Measurements from ENCODE around the gene EXOSC9. TPM values are rescaled to one million over a fixed set of nuclear protein-coding genes. Genes with fewer than 3 reads are reported as not detected.
"Not testable (repeated sequence)": the region's sequence is repeated elsewhere in the genome, so short reads cannot be mapped to it uniquely, and the experiment has no call there.

EXOSC9 gene
- polyA plus RNA-seq (2013, experiment 1 of 2) = 16.7 TPM
- 17.1 TPM for polyA plus RNA-seq (2013, experiment 2 of 2)

DNA sequence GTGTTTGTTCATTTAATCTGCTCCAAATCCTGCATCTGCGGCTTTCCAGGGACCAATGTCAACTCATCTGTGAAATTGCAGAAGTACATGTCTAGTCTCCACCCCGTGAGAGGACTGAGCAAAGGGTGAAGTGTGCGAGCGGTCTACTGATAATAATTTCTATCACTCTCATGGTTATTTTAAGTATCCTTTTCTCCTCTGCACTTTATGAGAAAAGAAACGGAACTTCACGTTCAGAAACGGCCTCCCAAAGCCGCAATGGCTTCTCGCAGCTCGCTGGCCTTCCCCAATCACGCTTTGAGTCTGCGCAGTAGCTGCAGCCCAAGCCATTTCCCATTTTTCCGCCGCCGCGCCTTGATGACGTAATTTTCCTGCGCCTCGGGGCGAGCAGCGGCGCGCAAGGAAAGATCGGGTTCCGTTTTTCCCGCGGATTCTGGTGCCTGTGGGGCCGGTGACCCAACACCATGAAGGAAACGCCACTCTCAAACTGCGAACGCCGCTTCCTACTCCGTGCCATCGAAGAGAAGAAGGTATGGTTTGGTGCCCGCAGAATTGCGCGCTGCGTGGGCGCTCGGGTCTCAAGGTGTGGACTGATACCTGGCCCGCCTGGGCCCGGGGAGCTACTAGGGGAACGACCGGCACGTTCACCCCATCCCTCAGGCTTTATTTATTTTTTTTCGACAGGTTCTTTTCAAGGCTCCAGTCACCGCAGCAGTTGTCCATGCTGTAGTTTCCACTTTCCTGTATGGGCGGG lies at the start of gene EXOSC9:
Gene EXOSC9 (plus strand): TSS at position 363 of the 754 bp plus-strand sequence. CDS start 102 bp downstream, at position 465.
- no peak within 1 kb of the TSS for H2BK5ac ChIP-seq (ENCODE audit: low read depth, low read length, poor library complexity, severe bottlenecking)
- peak within 1 kb of the TSS; percentile 81 to 89 for H3K18ac ChIP-seq (ENCODE audit: low read depth in 1 of 2, low read length in 2 of 2)
- H3K36me3 ChIP-seq (ENCODE audit: control insufficient read depth in 1 of 2, insufficient read depth in 2 of 2, low read depth in 1 of 2, low read length in 2 of 2) = peaks cover 13 to 32% of the 10 kb centered on the region in 2 experiments
- H3K23ac ChIP-seq (ENCODE audit: low read length in 2 of 2) = no peak within 1 kb of the TSS
- H3K4me3 ChIP-seq (ENCODE audit: insufficient read depth in 1 of 2, low read depth in 1 of 2, low read length in 2 of 2) = peak within 1 kb of the TSS; percentile 84 to 94
- peak within 1 kb of the TSS; percentile 98 for H3K4me2 ChIP-seq (ENCODE audit: low read length, poor library complexity, severe bottlenecking)
- H4K8ac ChIP-seq (ENCODE audit: low read length) = peak within 1 kb of the TSS; percentile 99
- H2BK15ac ChIP-seq (ENCODE audit: low read depth, poor library complexity, severe bottlenecking) = no peak within 1 kb of the TSS
- H3K27me3 ChIP-seq (ENCODE audit: control insufficient read depth in 1 of 2, insufficient read depth in 1 of 2, low read length in 2 of 2) = no peaks in the 10 kb centered on the region
- H2AK5ac ChIP-seq (ENCODE audit: low read length, severe bottlenecking) = peak within 1 kb of the TSS; percentile 63
- DNase-seq = peak; percentile 93
- no peaks in the 10 kb centered on the region for H3K4me1 ChIP-seq (ENCODE audit: control insufficient read depth, insufficient read depth, low read depth, low read length)
- H3K9me3 ChIP-seq (ENCODE audit: control insufficient read depth, low read length) = no peaks in the 10 kb centered on the region
- H3K9ac ChIP-seq (ENCODE audit: low read length) = peak within 1 kb of the TSS; percentile 97
- no peak within 1 kb of the TSS for H2BK120ac ChIP-seq (ENCODE audit: low read depth, low read length)
- peaks cover 22% of the 10 kb centered on the region for H3K79me1 ChIP-seq (replicated peaks; ENCODE audit: low read length, poor library complexity, severe bottlenecking)
- 2% methylated on average over 45 of the region's 48 CpGs for WGBS
- H4K91ac ChIP-seq (ENCODE audit: low read length) = peak within 1 kb of the TSS; percentile 89
- peak within 1 kb of the TSS; percentile 71 for H3K27ac ChIP-seq (ENCODE audit: low read length, poor library complexity, severe bottlenecking)
- peak within 1 kb of the TSS; percentile 33 for H2AFZ ChIP-seq (ENCODE audit: low read depth, low read length)
- no peak within 1 kb of the TSS for H3K14ac ChIP-seq (ENCODE audit: low read length in 2 of 2)
- H3K4ac ChIP-seq (ENCODE audit: low read depth in 1 of 2, low read length in 2 of 2) = peak within 1 kb of the TSS; percentile 8 to 59
- no peak within 1 kb of the TSS for H2BK12ac ChIP-seq (ENCODE audit: low read length in 2 of 2)

GRCh38 chr4:121752142-121752541 lies 49.0 kb upstream of the EXOSC9 start:
- H2BK5ac ChIP-seq (ENCODE audit: low read depth, low read length, poor library complexity, severe bottlenecking); H2AK5ac ChIP-seq (ENCODE audit: low read length, severe bottlenecking); H2BK12ac ChIP-seq (ENCODE audit: low read length in 2 of 2); H2BK15ac ChIP-seq (ENCODE audit: low read depth, poor library complexity, severe bottlenecking); H2AFZ ChIP-seq (ENCODE audit: low read depth, low read length); H4K8ac ChIP-seq (ENCODE audit: low read length); H3K27ac ChIP-seq (ENCODE audit: low read length, poor library complexity, severe bottlenecking); H3K9me3 ChIP-seq (ENCODE audit: control insufficient read depth, low read length); H4K91ac ChIP-seq (ENCODE audit: low read length); H3K27me3 ChIP-seq (ENCODE audit: control insufficient read depth in 1 of 2, insufficient read depth in 1 of 2, low read length in 2 of 2); H3K23ac ChIP-seq (ENCODE audit: low read length in 2 of 2); H3K9ac ChIP-seq (ENCODE audit: low read length); H3K14ac ChIP-seq (ENCODE audit: low read length in 2 of 2); H3K4ac ChIP-seq (ENCODE audit: low read depth in 1 of 2, low read length in 2 of 2); H3K4me2 ChIP-seq (ENCODE audit: low read length, poor library complexity, severe bottlenecking); H3K4me3 ChIP-seq (ENCODE audit: insufficient read depth in 1 of 2, low read depth in 1 of 2, low read length in 2 of 2); H3K79me1 ChIP-seq (replicated peaks; ENCODE audit: low read length, poor library complexity, severe bottlenecking); H3K36me3 ChIP-seq (ENCODE audit: control insufficient read depth in 1 of 2, insufficient read depth in 2 of 2, low read depth in 1 of 2, low read length in 2 of 2); H3K18ac ChIP-seq (ENCODE audit: low read depth in 1 of 2, low read length in 2 of 2); H2BK120ac ChIP-seq (ENCODE audit: low read depth, low read length); H3K4me1 ChIP-seq (ENCODE audit: control insufficient read depth, insufficient read depth, low read depth, low read length): not testable (repeated sequence)
- 59% methylated on average over 1 of the region's 1 CpG for WGBS
- DNase-seq = peak; percentile 49

DNA sequence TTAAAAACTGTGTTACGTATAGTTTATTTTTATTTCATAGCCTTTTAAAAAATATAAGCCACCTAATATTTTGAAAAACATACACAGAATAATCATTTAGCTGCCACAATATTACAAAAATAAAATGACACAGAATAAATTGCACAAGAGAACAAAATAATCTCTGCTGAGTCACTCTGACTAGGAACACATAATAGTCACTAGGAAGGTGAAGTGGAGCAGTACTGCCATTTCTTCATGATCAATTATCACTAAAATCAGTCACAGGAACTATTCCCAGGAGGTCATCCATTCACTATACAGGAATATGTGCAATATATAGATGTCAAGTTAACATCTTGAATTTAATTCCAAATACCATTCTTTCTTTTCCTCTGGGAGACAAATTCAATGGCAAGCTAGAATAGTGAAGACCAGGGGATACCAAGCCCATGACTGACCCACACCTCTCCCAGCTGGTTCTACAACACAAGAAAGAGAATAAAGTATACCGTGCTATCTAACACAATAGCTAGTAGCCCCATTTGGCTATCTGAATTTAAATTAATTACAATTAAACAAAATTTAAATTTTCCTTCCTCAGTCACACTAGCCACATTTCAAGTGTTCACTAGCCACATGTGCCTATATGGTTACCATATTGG lies 42.1 kb upstream of the EXOSC9 start:
- Histone ChIP-seq H3K36me3 (ENCODE audit: control insufficient read depth in 1 of 2, insufficient read depth in 2 of 2, low read depth in 1 of 2, low read length in 2 of 2) (no peaks in the 10 kb centered on the region), H2BK5ac (ENCODE audit: low read depth, low read length, poor library complexity, severe bottlenecking) (no peak overlapping the region), H4K8ac (ENCODE audit: low read length) (no peak overlapping the region), H3K4me1 (ENCODE audit: control insufficient read depth, insufficient read depth, low read depth, low read length) (no peaks in the 10 kb centered on the region), H2BK15ac (ENCODE audit: low read depth, poor library complexity, severe bottlenecking) (no peak overlapping the region), H4K91ac (ENCODE audit: low read length) (no peak overlapping the region), H3K4me3 (ENCODE audit: insufficient read depth in 1 of 2, low read depth in 1 of 2, low read length in 2 of 2) (no peak overlapping the region), H3K27me3 (ENCODE audit: control insufficient read depth in 1 of 2, insufficient read depth in 1 of 2, low read length in 2 of 2) (peaks cover 2 to 6% of the 10 kb centered on the region in 2 experiments), H2AFZ (ENCODE audit: low read depth, low read length) (no peak overlapping the region), H3K9me3 (ENCODE audit: control insufficient read depth, low read length) (no peaks in the 10 kb centered on the region), H3K4ac (ENCODE audit: low read depth in 1 of 2, low read length in 2 of 2) (no peak overlapping the region), H3K9ac (ENCODE audit: low read length) (no peak overlapping the region), H2AK5ac (ENCODE audit: low read length, severe bottlenecking) (no peak overlapping the region), H3K27ac (ENCODE audit: low read length, poor library complexity, severe bottlenecking) (no peak overlapping the region), H3K14ac (ENCODE audit: low read length in 2 of 2) (no peak overlapping the region), H2BK120ac (ENCODE audit: low read depth, low read length) (no peak overlapping the region), H3K79me1 (replicated peaks; ENCODE audit: low read length, poor library complexity, severe bottlenecking) (no peaks in the 10 kb centered on the region), H3K4me2 (ENCODE audit: low read length, poor library complexity, severe bottlenecking) (no peak overlapping the region), H3K23ac (ENCODE audit: low read length in 2 of 2) (no peak overlapping the region), H3K18ac (ENCODE audit: low read depth in 1 of 2, low read length in 2 of 2) (no peak overlapping the region), H2BK12ac (ENCODE audit: low read length in 2 of 2) (no peak overlapping the region)
- peak; percentile 12 for DNase-seq
- 100% methylated on average over 1 of the region's 2 CpGs for WGBS

DNA sequence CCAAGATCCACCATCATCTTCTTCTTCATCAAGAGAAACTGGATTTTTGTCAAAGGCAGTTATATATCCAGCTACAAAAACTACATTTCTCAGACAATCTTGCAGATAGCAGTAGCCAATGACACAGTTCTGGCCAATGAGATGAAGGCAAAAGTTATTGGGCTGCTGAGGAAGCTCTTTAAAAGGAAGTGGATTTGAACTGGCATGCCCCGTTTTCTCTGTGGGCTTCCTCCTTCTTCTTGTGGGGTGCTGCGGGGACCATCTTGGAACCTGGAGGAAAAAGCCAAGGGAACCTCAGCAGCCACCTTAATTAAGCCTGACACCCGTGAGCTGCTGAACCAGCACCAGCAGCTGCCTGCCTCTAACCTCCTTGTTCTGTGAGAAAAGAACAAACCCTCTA lies 40.9 kb upstream of the EXOSC9 start:
- WGBS = 55% methylated on average over 3 of the region's 3 CpGs
- H3K9ac ChIP-seq (ENCODE audit: low read length) = no peak overlapping the region
- H3K23ac ChIP-seq (ENCODE audit: low read length in 2 of 2) = no peak overlapping the region
- no peak overlapping the region for H2BK5ac ChIP-seq (ENCODE audit: low read depth, low read length, poor library complexity, severe bottlenecking)
- H3K14ac ChIP-seq (ENCODE audit: low read length in 2 of 2) = no peak overlapping the region
- H4K8ac ChIP-seq (ENCODE audit: low read length) = no peak overlapping the region
- no peak overlapping the region for H2BK15ac ChIP-seq (ENCODE audit: low read depth, poor library complexity, severe bottlenecking)
- no peak overlapping the region for H3K4me2 ChIP-seq (ENCODE audit: low read length, poor library complexity, severe bottlenecking)
- H2AFZ ChIP-seq (ENCODE audit: low read depth, low read length) = no peak overlapping the region
- no peak overlapping the region for H3K4me3 ChIP-seq (ENCODE audit: insufficient read depth in 1 of 2, low read depth in 1 of 2, low read length in 2 of 2)
- no peak overlapping the region for H2BK120ac ChIP-seq (ENCODE audit: low read depth, low read length)
- H3K18ac ChIP-seq (ENCODE audit: low read depth in 1 of 2, low read length in 2 of 2) = no peak overlapping the region
- H3K4ac ChIP-seq (ENCODE audit: low read depth in 1 of 2, low read length in 2 of 2) = no peak overlapping the region
- H3K27me3 ChIP-seq (ENCODE audit: control insufficient read depth in 1 of 2, insufficient read depth in 1 of 2, low read length in 2 of 2) = peaks cover 10 to 16% of the 10 kb centered on the region in 2 experiments
- no peaks in the 10 kb centered on the region for H3K79me1 ChIP-seq (replicated peaks; ENCODE audit: low read length, poor library complexity, severe bottlenecking)
- H4K91ac ChIP-seq (ENCODE audit: low read length) = no peak overlapping the region
- no peak overlapping the region for H2BK12ac ChIP-seq (ENCODE audit: low read length in 2 of 2)
- H3K4me1 ChIP-seq (ENCODE audit: control insufficient read depth, insufficient read depth, low read depth, low read length) = peaks cover 7% of the 10 kb centered on the region
- H3K27ac ChIP-seq (ENCODE audit: low read length, poor library complexity, severe bottlenecking) = no peak overlapping the region
- H3K36me3 ChIP-seq (ENCODE audit: control insufficient read depth in 1 of 2, insufficient read depth in 2 of 2, low read depth in 1 of 2, low read length in 2 of 2) = peaks cover 0 to 3% of the 10 kb centered on the region in 2 experiments
- DNase-seq = no peak
- no peak overlapping the region for H2AK5ac ChIP-seq (ENCODE audit: low read length, severe bottlenecking)
- H3K9me3 ChIP-seq (ENCODE audit: control insufficient read depth, low read length) = no peaks in the 10 kb centered on the region
